GM23338 (cell line): Measurements from ENCODE around the gene MAD1L1. TPM values are rescaled to one million over a fixed set of nuclear protein-coding genes. Genes with fewer than 3 reads are reported as not detected.

Experiments used
- ATAC-seq: fragments of 200-7000 bp; cut with Tn5 transposase; 3 replicates; pipeline ENCODE4 v1.9.1; 2020
- DNase-seq: peaks from one replicate; pipeline ENCODE4 v3.0.0-alpha.2; 2015; ENCODE audit warnings: low spot score
- H2AFZ ChIP-seq: fragments of 200-600 bp; sonication (generic); 2 replicates; pipeline ENCODE4 v1.8.0; 2016; ENCODE audit warnings: antibody characterized with exemption, mild to moderate bottlenecking, moderate library complexity
- H3F3A ChIP-seq: fragments of 200-600 bp; sonication (generic); replicated peaks from 2 replicates; pipeline ENCODE4 v1.8.0; 2017; ENCODE audit warnings: antibody characterized with exemption, mixed run types, low read depth
- H3K27ac ChIP-seq: fragments of 200-600 bp; sonication (generic); 2 replicates; pipeline ENCODE4 v1.6.1; 2016; ENCODE audit warnings: low read depth
- H3K27me3 ChIP-seq: fragments of 200-600 bp; sonication (generic); 2 replicates; pipeline ENCODE4 v1.8.0; 2016; ENCODE audit warnings: mild to moderate bottlenecking, mixed run types, moderate library complexity; ENCODE audit not compliant: insufficient read depth
- H3K36me3 ChIP-seq: fragments of 200-600 bp; sonication (generic); 2 replicates; pipeline ENCODE4 v1.8.0; 2016; ENCODE audit warnings: mild to moderate bottlenecking; ENCODE audit not compliant: insufficient read depth
- H3K4me1 ChIP-seq: fragments of 200-600 bp; sonication (generic); 2 replicates; pipeline ENCODE4 v1.8.0; 2016; ENCODE audit warnings: mild to moderate bottlenecking, moderate library complexity; ENCODE audit not compliant: insufficient read depth
- H3K4me2 ChIP-seq: fragments of 200-600 bp; sonication (generic); 2 replicates; pipeline ENCODE4 v1.7.1; 2017; ENCODE audit warnings: mixed run types
- H3K4me3 ChIP-seq: fragments of 200-600 bp; sonication (generic); 2 replicates; pipeline ENCODE4 v1.6.1; 2016; ENCODE audit warnings: mixed run types
- H3K79me2 ChIP-seq: fragments of 200-600 bp; sonication (generic); replicated peaks from 2 replicates; pipeline ENCODE4 v1.8.0; 2017; ENCODE audit warnings: mild to moderate bottlenecking; ENCODE audit not compliant: insufficient read depth
- H3K9me2 ChIP-seq: fragments of 200-600 bp; sonication (generic); 2 replicates; pipeline ENCODE4 v1.8.0; 2017; ENCODE audit not compliant: insufficient read depth
- H4K20me1 ChIP-seq: fragments of 200-600 bp; sonication (generic); replicated peaks from 2 replicates; pipeline ENCODE4 v1.8.0; 2017; ENCODE audit warnings: mild to moderate bottlenecking; ENCODE audit not compliant: insufficient read depth
- H3K27ac Mint-ChIP-seq: 2 replicates; pipeline ENCODE4 v1.8.0; 2020; ENCODE audit warnings: inconsistent platforms, mild to moderate bottlenecking, moderate library complexity, mixed read lengths
- H3K27me3 Mint-ChIP-seq: 3 replicates; pipeline ENCODE4 v1.8.0; 2022; ENCODE audit warnings: low read depth, mild to moderate bottlenecking, moderate library complexity, mixed read lengths, inconsistent platforms; ENCODE audit not compliant: insufficient read depth, poor library complexity
- H3K36me3 Mint-ChIP-seq: 3 replicates; pipeline ENCODE4 v1.8.0; 2021; ENCODE audit warnings: low read depth, mild to moderate bottlenecking, inconsistent platforms, moderate library complexity, mixed read lengths
- H3K4me1 Mint-ChIP-seq: 3 replicates; pipeline ENCODE4 v1.8.0; 2020; ENCODE audit warnings: mild to moderate bottlenecking, inconsistent platforms, mixed read lengths
- H3K4me3 Mint-ChIP-seq: 3 replicates; pipeline ENCODE4 v1.8.0; 2021; ENCODE audit warnings: moderate library complexity, mild to moderate bottlenecking, inconsistent platforms, mixed read lengths
- H3K9me3 Mint-ChIP-seq: 3 replicates; pipeline ENCODE4 v1.8.0; 2020; ENCODE audit warnings: moderate library complexity, mild to moderate bottlenecking, inconsistent platforms, mixed read lengths
- CREB1 ChIP-seq: fragments of 250-450 bp; sonication (Bioruptor Pico); IDR thresholded peaks from 2 replicates; pipeline ENCODE4 v1.5.0; 2020; ENCODE audit warnings: low read depth, mild to moderate bottlenecking, moderate library complexity
- CTCF ChIP-seq, 2 experiments: fragments of 200-600 bp in 1 of 2; sonication (generic) in 1 of 2; conservative IDR thresholded peaks; 2 replicates each; pipeline versions ENCODE4 v1.5.1 to v1.6.1; 2016 to 2017; ENCODE audit warnings: antibody characterized with exemption in 2 of 2, low read depth in 2 of 2, mild to moderate bottlenecking in 2 of 2, moderate library complexity in 1 of 2
- EZH2 ChIP-seq: fragments of 200-600 bp; sonication (generic); IDR thresholded peaks from one replicate; pipeline ENCODE4 v1.8.0; 2017; ENCODE audit warnings: antibody characterized with exemption, mild to moderate bottlenecking, low read depth; ENCODE audit not compliant: unreplicated experiment
- JUNB ChIP-seq: IDR thresholded peaks from one replicate; pipeline ENCODE4 v1.6.1; 2016; ENCODE audit warnings: antibody characterized with exemption; ENCODE audit not compliant: unreplicated experiment
- REST ChIP-seq: IDR thresholded peaks from one replicate; pipeline ENCODE4 v1.6.1; 2018; ENCODE audit warnings: antibody characterized with exemption; ENCODE audit not compliant: unreplicated experiment
- STAT1 ChIP-seq: IDR thresholded peaks from one replicate; pipeline ENCODE4 v1.6.1; 2016; ENCODE audit warnings: antibody characterized with exemption; ENCODE audit not compliant: unreplicated experiment
- ZNF114 ChIP-seq: fragments of 250-450 bp; sonication (Bioruptor Pico); IDR thresholded peaks from 2 replicates; pipeline ENCODE4 v1.5.0; 2020; ENCODE audit warnings: mild to moderate bottlenecking, moderate library complexity
- ZNF331 ChIP-seq: fragments of 250-450 bp; sonication (Bioruptor Pico); IDR thresholded peaks from 2 replicates; pipeline ENCODE4 v1.5.0; 2020; ENCODE audit warnings: low read depth, mild to moderate bottlenecking, moderate library complexity
- polyA plus RNA-seq: library from polyadenylated mRNA; unstranded; fragments of >200 nt; fragmentation: Nextera tagmentation; extraction: Ambion mirVana; gene quantifications from 2 replicates; pipeline ENCODE4 v1.2.1, GENCODE V29; 2016
- total RNA-seq: library from RNA; depleted of rRNA; stranded (reverse); fragments of >200 nt; shearing (Covaris generic); gene quantifications from 2 replicates; pipeline ENCODE4 v1.2.3, GENCODE V29; 2014
- TF ChIP-seq, protein P1 (sequence below): IDR thresholded peaks from 2 replicates; pipeline ENCODE4 v1.6.1; 2016; ENCODE audit warnings: antibody characterized with exemption

Gene MAD1L1
- total and polyA plus RNA-seq, 2 experiments from 2014 or later: 40.3 to 59.3 TPM

DNA sequence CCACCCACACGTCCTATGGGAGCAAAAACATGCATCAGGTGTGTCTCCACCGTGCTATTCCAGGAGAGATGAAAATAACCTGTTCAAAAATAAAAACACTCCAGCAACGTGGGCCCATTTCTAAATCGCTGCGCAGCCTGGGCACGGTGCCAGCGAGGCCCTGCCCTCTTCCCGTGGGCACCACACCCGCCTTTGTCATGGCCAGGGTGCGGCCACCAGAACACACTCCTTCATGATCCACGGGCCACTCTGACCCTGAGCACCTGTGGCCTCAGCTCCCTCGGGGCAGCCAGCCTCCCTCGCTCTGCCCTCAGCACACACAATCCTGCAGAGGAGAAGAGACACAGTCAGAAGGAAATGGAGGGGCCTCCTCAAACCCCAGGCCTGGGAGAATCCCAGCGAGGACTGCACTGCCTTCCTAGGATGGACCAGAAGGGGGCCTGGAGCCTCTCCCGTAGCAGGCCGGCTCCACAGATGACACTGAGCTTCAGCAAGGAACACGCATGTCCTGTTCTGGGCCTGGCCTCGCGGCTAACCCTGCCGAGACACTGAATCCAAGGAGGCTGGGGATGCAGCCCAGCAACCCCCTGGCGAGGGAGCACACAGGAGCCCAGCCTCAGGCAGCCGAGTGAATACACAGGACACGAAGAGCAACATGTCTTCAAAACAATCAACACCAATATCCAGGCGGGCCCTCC, 169.0 kb downstream of the MAD1L1 start:
- H3K4me3 Mint-ChIP-seq: no peak overlapping the region
- H3K36me3 Mint-ChIP-seq: peaks cover 36% of the 10 kb centered on the region
- Histone ChIP-seq H4K20me1 (no peaks in the 10 kb centered on the region), H3K9me2 (no peaks in the 10 kb centered on the region), H3K4me1 (no peaks in the 10 kb centered on the region), H3K27me3 (no peaks in the 10 kb centered on the region), H3K4me2 (no peak overlapping the region), H3F3A (no peaks in the 10 kb centered on the region), H2AFZ (no peak overlapping the region), H3K4me3 (no peak overlapping the region), H3K79me2 (no peaks in the 10 kb centered on the region; the same call in 1 of the 2 replicates), H3K27ac (no peak overlapping the region), H3K36me3 (peaks cover 4% of the 10 kb centered on the region; the same call in 1 of the 2 replicates)
- peak; percentile 52 for DNase-seq
- H3K27me3 Mint-ChIP-seq: peaks cover 19% of the 10 kb centered on the region
- peak; percentile 85 for ATAC-seq
- peaks cover 19% of the 10 kb centered on the region for H3K9me3 Mint-ChIP-seq
- no peaks in the 10 kb centered on the region for H3K4me1 Mint-ChIP-seq
- TF ChIP-seq, protein P1, sequence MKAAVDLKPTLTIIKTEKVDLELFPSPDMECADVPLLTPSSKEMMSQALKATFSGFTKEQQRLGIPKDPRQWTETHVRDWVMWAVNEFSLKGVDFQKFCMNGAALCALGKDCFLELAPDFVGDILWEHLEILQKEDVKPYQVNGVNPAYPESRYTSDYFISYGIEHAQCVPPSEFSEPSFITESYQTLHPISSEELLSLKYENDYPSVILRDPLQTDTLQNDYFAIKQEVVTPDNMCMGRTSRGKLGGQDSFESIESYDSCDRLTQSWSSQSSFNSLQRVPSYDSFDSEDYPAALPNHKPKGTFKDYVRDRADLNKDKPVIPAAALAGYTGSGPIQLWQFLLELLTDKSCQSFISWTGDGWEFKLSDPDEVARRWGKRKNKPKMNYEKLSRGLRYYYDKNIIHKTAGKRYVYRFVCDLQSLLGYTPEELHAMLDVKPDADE: no peak
- peak in 1 of 2 experiments; percentile 30; a peak in 2 of 4 replicates for TF ChIP-seq CTCF (conservative IDR thresholded peaks at IDR 0.05; ENCODE audit: low read depth in 2 of 2)
- TF ChIP-seq ZNF331 (CRISPR knock-in tag): no peak
- no peak for TF ChIP-seq CREB1
- no peak overlapping the region; the same call in 1 of the 2 replicates for H3K27ac Mint-ChIP-seq

DNA sequence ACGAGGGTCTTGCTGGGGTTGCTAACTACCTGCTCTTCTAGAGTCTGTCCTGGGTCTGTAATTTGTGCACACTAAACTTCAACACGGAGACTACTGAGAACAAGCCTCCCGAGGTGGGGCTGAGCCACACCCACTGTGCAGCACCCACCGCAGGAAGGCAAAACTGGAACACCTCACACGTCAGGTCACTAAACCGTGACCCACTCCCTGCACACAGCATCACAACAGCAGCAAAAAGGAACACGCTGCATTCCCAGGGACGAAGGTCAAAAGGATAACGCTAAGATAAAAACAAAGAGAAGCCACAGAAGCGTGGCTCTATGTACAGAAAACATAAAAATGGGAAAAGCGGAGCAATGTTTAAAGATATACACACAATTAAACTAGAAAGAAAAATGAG, 170.1 kb downstream of the MAD1L1 start:
- Histone ChIP-seq H2AFZ (no peak overlapping the region), H3K27ac (no peak overlapping the region), H3K36me3 (peaks cover 4% of the 10 kb centered on the region; the same call in 1 of the 2 replicates), H3K4me2 (no peak overlapping the region), H3K9me2 (no peaks in the 10 kb centered on the region), H4K20me1 (no peaks in the 10 kb centered on the region), H3F3A (no peaks in the 10 kb centered on the region), H3K4me1 (no peaks in the 10 kb centered on the region), H3K79me2 (no peaks in the 10 kb centered on the region; the same call in 1 of the 2 replicates), H3K4me3 (no peak overlapping the region), H3K27me3 (no peaks in the 10 kb centered on the region)
- no peak for ATAC-seq
- no peak overlapping the region for H3K4me3 Mint-ChIP-seq
- peaks cover 21% of the 10 kb centered on the region for H3K9me3 Mint-ChIP-seq
- no peak overlapping the region for H3K27ac Mint-ChIP-seq
- peaks cover 35% of the 10 kb centered on the region for H3K36me3 Mint-ChIP-seq
- peaks cover 19% of the 10 kb centered on the region for H3K27me3 Mint-ChIP-seq
- no peak for DNase-seq
- no peaks in the 10 kb centered on the region; the same call in 2 of the 3 replicates for H3K4me1 Mint-ChIP-seq
- no peak for TF ChIP-seq EZH2
- TF ChIP-seq REST: no peak
- TF ChIP-seq CTCF (conservative IDR thresholded peaks at IDR 0.05; ENCODE audit: low read depth in 2 of 2): no peak
- TF ChIP-seq ZNF331 (CRISPR knock-in tag): no peak
- no peak for TF ChIP-seq STAT1
- TF ChIP-seq CREB1: no peak
- TF ChIP-seq ZNF114 (CRISPR knock-in tag): no peak
- no peak for TF ChIP-seq JUNB
- TF ChIP-seq, protein P1: no peak
